CD4-positive, alpha-beta T cell treated with Interleukin-2 at 100 ng/mL for 4 hours (primary cell): ENCODE data around the gene MPZL1.

Experiments
- DNase-seq: peaks from one replicate; pipeline ENCODE4 v3.0.0-alpha.2; 2020; ENCODE audit warnings: low spot score

The MPZL1 gene

GRCh38 chr1:167751676-167752075, 29.9 kb downstream of the MPZL1 start:
- DNase-seq: no peak

GRCh38 chr1:167752219-167752985, 30.6 kb downstream of the MPZL1 start:
- no peak for DNase-seq

DNA sequence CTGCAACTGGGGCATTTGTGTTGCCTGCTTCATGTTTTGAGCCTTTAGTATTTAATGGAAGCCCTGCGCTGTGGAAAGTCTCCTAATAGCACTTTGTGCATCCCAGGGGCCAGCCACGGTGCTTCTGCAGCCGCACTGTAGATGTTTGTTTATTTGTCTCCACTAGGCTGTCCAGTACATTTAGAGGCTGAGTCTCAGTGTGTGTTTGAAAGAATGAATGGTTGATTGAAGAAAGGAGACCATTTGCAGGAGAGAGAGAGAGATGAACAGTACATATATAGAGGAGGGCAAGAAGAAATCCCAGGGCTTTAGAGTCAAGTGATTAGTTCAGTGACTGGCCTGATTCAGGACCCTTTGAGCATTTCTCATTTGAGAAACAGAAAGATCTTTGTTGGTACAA, 33.9 kb downstream of the MPZL1 start:
- no peak for DNase-seq

DNA sequence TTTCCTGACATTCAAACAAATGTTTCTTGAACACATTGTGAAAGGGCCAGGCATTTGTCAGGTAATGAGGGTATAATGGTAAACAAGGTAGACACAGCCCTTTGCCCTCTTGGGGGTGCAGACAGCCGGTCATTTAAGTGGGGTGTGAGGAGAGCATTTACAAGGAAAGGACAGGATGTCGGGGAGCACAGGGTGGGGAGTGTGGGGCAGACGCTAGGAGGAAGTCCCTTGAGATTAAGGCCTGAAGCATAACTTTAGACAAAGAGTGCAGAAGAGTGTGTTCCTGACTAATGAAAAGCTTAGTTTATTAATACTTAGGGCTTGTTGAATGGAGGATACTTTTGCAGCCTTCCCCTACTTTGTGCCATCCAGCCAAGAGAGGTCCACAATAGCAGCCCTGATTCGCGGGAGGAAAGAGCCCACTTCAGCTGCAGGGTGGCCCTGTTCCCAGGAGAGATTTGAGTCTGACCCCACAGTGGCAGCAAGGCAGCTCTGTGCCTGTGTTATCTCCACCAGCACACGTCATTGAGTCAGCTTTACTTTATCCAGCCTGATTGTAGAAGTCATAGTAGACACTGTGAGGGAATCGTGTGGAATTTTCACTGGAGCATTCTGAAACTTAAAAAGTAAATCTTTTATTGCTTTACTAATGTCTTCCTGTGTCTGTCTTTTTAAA, 35.1 kb downstream of the MPZL1 start:
- DNase-seq: no peak

- DNase-seq: no peak
Observed at GRCh38 chr1:167757433-167758309, 35.9 kb downstream of the MPZL1 start.

GRCh38 chr1:167761400-167761799, 39.6 kb downstream of the MPZL1 start:
- no peak for DNase-seq

DNA sequence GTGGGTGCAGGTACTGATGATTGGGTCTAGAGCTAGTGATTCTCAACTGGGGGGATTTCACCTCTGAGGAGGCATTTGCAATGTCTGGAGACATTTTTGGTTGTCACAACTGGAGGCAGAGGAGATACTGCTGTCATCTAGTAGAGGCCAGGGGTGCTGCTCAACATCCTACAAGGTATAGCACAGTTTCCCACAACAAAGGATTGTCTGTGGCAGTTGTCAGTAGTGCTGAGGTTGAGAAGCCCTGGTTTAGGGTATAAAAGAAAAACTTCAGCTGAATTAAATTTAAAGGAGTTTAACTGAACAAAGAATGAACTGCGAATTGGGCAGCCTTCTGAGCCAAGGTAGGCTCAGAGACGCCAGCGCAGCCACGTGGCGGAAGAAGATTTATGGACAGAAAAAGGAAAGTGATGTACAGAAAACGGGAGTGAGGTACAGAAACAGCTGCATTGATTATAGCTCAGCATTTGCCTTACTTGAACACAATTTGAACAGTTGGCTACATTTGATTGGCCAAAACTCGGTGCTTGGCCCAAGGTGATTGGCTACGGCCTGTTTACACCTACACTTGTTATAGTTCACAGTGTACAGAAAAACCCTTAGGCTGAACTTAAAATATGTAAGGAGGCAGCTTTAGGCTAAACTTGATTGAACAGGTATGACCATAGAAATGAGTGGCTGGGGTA, 40.4 kb downstream of the MPZL1 start:
- peak; percentile 7 for DNase-seq

- DNase-seq: no peak
Observed at GRCh38 chr1:167763525-167764220, 41.9 kb downstream of the MPZL1 start.

DNA sequence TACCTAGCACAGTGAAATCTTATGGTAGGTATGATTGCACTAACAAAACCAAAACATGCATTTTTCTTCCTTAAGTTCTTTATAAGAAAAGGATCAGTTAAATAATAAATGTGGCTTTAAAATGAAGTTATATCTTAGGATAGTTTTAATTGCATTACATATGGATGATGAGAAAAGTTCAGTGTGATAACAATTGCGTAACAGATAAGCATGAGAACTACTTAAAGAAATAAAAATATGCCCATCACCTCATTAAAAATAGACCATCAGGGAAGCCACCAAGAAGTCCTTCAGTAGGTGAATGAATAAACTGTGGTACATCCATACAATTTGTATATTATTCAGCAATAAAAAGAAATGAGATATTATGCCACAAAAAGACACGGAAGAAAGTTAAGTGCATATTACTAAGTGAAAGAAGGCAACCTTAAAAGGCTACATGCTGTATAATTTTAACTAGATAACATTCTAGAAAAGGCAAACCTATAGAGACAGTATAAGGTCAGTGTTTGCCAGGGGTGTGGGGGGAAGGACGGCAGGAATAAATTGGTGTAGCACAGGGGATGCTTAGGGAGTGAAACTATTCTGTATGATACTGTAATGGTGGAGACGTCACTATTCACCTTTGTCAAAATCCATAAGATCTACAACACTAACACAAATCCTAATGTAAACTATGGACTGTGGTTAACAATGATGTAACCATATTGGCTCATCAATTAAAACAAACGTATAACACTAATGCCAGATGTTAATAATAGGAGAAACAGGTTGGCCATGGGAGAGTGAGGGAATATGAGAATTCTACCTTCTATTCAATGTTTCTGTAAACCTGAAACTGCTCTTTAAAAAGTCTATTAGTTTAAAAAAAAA, 42.9 kb downstream of the MPZL1 start:
- no peak for DNase-seq

GRCh38 chr1:167765496-167765895, 43.7 kb downstream of the MPZL1 start:
- DNase-seq: no peak

DNA sequence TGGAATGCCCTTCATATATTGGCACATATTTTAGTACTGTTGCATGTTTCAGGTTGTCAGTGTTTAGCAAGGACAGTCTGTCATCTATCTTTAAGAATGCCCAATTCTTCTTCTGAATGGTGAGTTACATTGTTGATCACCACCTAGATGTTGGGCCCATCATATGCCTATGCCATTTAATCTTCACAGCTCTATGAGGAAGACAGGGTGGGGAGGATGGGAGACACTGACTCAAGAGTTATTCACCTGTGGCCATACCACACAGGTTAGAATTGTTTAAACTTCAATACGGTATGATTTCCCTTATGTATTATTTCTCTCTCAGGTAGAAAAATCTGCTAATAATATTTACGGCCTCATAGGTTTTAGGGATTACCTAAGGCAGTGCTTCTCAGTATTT, 44.8 kb downstream of the MPZL1 start:
- DNase-seq: no peak

GRCh38 chr1:167767761-167768160, 46.0 kb downstream of the MPZL1 start:
- DNase-seq: no peak

- no peak for DNase-seq
Observed at GRCh38 chr1:167770127-167770526, 48.3 kb downstream of the MPZL1 start.

- no peak for DNase-seq
Observed at GRCh38 chr1:167772436-167772835, 50.7 kb downstream of the MPZL1 start.

DNA sequence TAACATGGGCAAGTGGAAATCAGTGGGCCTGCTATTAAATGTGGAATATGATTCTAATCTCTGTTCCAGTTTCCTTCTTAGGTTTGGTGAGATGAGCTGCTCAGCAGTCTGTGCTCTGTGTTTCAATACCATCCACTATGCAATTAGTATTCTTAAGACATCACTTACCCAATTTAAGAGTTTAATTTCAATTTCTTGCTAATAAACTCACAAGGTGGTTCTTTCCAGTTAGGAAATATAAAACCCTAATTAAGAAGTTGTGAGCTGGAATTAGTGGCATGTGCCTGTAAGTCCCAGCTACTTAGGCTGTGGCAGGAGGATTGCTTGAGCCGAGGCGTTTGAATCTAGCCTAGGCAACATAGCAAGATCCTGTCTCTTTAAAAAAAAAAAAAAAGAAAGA, 51.7 kb downstream of the MPZL1 start:
- DNase-seq: no peak

DNA sequence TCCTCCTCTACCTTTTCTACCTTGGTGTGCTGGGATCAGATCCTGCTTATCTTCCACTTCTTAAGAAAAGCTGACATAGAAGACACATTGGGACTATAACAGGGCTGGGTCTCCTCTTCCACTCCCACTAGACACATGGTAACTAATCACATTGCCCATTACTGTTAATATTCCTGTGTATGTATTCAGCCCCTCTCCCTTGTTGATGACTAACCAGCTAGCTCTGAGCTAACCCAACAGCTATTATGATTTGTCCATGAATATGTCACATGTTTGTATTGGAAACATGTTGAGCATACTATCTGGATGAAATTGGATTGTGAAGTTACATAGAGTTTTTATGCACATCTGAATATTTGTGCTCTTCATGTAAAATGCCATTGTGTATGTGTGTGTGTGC, 52.9 kb downstream of the MPZL1 start:
- no peak for DNase-seq

GRCh38 chr1:167775178-167775577, 53.4 kb downstream of the MPZL1 start:
- no peak for DNase-seq

- no peak for DNase-seq
Observed at GRCh38 chr1:167776151-167776550, 54.4 kb downstream of the MPZL1 start.

- DNase-seq: no peak
Observed at GRCh38 chr1:167776616-167777268, 55.0 kb downstream of the MPZL1 start.

GRCh38 chr1:167777269-167777650, 55.5 kb downstream of the MPZL1 start:
- no peak for DNase-seq
